Measurements from ENCODE around the gene TERC. TPM values are rescaled to one million over a fixed set of nuclear protein-coding genes. Genes with fewer than 3 reads are reported as not detected.

TERC gene
- total and polyA plus RNA-seq, 10 of the 15 experiments (the other 5 are each of a cell fraction or from before 2014, with no cell fraction given): 0.43 to 125 (median 6.2) TPM; not detected in 4

DNA sequence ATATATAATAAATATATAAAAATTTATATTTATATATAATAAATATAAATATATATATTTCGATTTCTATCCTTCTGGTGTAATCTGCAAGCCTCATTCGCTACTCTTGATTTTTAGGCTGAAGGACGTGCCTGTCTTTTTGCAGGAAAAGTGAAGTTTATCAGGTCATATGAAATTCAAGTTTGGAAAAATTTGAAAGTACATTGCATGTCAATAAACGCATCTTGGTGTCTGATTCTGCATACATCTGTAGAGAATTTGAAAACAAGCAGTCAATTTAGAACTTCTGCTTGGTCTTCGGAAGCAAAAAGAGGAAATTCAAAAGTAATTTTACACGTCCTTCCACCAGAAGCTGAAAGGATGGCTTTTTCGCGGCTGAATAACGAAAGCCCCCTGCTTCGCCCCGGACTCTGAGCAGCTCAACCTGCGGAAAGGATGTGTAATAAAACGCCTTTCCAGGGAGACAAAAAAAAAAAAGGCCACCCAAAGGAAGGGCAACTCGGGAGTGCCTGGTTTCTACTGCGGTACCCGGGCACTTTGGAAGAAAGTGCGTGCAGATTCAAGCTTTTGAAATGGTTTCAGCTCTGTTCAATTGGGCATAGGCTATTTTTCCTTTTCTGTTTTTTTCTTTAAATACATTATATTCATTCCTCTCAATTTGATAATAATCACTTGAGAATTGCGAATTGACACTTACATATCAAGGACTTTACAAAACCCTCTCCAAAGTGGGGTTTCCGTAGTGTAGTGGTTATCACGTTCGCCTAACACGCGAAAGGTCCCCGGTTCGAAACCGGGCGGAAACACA is 6.8 kb upstream of the TERC start (continued):
- TF ChIP-seq, protein P1, sequence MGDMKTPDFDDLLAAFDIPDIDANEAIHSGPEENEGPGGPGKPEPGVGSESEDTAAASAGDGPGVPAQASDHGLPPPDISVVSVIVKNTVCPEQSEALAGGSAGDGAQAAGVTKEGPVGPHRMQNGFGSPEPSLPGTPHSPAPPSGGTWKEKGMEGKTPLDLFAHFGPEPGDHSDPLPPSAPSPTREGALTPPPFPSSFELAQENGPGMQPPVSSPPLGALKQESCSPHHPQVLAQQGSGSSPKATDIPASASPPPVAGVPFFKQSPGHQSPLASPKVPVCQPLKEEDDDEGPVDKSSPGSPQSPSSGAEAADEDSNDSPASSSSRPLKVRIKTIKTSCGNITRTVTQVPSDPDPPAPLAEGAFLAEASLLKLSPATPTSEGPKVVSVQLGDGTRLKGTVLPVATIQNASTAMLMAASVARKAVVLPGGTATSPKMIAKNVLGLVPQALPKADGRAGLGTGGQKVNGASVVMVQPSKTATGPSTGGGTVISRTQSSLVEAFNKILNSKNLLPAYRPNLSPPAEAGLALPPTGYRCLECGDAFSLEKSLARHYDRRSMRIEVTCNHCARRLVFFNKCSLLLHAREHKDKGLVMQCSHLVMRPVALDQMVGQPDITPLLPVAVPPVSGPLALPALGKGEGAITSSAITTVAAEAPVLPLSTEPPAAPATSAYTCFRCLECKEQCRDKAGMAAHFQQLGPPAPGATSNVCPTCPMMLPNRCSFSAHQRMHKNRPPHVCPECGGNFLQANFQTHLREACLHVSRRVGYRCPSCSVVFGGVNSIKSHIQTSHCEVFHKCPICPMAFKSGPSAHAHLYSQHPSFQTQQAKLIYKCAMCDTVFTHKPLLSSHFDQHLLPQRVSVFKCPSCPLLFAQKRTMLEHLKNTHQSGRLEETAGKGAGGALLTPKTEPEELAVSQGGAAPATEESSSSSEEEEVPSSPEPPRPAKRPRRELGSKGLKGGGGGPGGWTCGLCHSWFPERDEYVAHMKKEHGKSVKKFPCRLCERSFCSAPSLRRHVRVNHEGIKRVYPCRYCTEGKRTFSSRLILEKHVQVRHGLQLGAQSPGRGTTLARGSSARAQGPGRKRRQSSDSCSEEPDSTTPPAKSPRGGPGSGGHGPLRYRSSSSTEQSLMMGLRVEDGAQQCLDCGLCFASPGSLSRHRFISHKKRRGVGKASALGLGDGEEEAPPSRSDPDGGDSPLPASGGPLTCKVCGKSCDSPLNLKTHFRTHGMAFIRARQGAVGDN (IDR thresholded peaks at IDR 0.05): no peak
- TF ChIP-seq POLR2AphosphoS2 (IDR thresholded peaks at IDR 0.05; ENCODE audit: low read depth, low read length) (no peak), CBFB (IDR thresholded peaks at IDR 0.05; ENCODE audit: low read depth) (peak; percentile 45; the same call in 1 of the 2 replicates), JUND (IDR thresholded peaks at IDR 0.05; ENCODE audit: low read depth, low read length) (no peak), NFYA (IDR thresholded peaks at IDR 0.05; ENCODE audit: borderline replicate concordance, low read depth, low read length) (no peak), IRF4 (IDR thresholded peaks at IDR 0.05; ENCODE audit: low read depth, low read length) (peak; percentile 50; the same call in 1 of the 2 replicates), FOXM1 (IDR thresholded peaks at IDR 0.05; ENCODE audit: low read depth, low read length) (no peak), ZZZ3 (IDR thresholded peaks at IDR 0.05; ENCODE audit: control insufficient read depth, insufficient read length, low read depth) (no peak), TCF12 (IDR thresholded peaks at IDR 0.05; ENCODE audit: low read depth, low read length) (0 out of 2 replicates have a peak, but pooled peaks have one; percentile 10)
- TF ChIP-seq, protein P2, sequence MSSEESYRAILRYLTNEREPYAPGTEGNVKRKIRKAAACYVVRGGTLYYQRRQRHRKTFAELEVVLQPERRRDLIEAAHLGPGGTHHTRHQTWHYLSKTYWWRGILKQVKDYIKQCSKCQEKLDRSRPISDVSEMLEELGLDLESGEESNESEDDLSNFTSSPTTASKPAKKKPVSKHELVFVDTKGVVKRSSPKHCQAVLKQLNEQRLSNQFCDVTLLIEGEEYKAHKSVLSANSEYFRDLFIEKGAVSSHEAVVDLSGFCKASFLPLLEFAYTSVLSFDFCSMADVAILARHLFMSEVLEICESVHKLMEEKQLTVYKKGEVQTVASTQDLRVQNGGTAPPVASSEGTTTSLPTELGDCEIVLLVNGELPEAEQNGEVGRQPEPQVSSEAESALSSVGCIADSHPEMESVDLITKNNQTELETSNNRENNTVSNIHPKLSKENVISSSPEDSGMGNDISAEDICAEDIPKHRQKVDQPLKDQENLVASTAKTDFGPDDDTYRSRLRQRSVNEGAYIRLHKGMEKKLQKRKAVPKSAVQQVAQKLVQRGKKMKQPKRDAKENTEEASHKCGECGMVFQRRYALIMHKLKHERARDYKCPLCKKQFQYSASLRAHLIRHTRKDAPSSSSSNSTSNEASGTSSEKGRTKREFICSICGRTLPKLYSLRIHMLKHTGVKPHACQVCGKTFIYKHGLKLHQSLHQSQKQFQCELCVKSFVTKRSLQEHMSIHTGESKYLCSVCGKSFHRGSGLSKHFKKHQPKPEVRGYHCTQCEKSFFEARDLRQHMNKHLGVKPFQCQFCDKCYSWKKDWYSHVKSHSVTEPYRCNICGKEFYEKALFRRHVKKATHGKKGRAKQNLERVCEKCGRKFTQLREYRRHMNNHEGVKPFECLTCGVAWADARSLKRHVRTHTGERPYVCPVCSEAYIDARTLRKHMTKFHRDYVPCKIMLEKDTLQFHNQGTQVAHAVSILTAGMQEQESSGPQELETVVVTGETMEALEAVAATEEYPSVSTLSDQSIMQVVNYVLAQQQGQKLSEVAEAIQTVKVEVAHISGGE (CRISPR knock-in tag; IDR thresholded peaks at IDR 0.05): no peak
- TF ChIP-seq, protein P3, sequence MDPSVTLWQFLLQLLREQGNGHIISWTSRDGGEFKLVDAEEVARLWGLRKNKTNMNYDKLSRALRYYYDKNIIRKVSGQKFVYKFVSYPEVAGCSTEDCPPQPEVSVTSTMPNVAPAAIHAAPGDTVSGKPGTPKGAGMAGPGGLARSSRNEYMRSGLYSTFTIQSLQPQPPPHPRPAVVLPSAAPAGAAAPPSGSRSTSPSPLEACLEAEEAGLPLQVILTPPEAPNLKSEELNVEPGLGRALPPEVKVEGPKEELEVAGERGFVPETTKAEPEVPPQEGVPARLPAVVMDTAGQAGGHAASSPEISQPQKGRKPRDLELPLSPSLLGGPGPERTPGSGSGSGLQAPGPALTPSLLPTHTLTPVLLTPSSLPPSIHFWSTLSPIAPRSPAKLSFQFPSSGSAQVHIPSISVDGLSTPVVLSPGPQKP (IDR thresholded peaks at IDR 0.05; ENCODE audit: low read depth, low read length): no peak
- TF ChIP-seq, protein P4, sequence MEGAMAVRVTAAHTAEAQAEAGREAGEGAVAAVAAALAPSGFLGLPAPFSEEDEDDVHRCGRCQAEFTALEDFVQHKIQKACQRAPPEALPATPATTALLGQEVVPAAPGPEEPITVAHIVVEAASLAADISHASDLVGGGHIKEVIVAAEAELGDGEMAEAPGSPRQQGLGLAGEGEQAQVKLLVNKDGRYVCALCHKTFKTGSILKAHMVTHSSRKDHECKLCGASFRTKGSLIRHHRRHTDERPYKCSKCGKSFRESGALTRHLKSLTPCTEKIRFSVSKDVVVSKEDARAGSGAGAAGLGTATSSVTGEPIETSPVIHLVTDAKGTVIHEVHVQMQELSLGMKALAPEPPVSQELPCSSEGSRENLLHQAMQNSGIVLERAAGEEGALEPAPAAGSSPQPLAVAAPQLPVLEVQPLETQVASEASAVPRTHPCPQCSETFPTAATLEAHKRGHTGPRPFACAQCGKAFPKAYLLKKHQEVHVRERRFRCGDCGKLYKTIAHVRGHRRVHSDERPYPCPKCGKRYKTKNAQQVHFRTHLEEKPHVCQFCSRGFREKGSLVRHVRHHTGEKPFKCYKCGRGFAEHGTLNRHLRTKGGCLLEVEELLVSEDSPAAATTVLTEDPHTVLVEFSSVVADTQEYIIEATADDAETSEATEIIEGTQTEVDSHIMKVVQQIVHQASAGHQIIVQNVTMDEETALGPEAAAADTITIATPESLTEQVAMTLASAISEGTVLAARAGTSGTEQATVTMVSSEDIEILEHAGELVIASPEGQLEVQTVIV (IDR thresholded peaks at IDR 0.05; ENCODE audit: borderline replicate concordance, partially characterized antibody): no peak
- TF ChIP-seq, protein P5, sequence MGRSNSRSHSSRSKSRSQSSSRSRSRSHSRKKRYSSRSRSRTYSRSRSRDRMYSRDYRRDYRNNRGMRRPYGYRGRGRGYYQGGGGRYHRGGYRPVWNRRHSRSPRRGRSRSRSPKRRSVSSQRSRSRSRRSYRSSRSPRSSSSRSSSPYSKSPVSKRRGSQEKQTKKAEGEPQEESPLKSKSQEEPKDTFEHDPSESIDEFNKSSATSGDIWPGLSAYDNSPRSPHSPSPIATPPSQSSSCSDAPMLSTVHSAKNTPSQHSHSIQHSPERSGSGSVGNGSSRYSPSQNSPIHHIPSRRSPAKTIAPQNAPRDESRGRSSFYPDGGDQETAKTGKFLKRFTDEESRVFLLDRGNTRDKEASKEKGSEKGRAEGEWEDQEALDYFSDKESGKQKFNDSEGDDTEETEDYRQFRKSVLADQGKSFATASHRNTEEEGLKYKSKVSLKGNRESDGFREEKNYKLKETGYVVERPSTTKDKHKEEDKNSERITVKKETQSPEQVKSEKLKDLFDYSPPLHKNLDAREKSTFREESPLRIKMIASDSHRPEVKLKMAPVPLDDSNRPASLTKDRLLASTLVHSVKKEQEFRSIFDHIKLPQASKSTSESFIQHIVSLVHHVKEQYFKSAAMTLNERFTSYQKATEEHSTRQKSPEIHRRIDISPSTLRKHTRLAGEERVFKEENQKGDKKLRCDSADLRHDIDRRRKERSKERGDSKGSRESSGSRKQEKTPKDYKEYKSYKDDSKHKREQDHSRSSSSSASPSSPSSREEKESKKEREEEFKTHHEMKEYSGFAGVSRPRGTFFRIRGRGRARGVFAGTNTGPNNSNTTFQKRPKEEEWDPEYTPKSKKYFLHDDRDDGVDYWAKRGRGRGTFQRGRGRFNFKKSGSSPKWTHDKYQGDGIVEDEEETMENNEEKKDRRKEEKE (IDR thresholded peaks at IDR 0.05): no peak

Data from GM12878 (cell line).